Measurements from ENCODE around the gene NLRC5.

NLRC5 gene

DNA sequence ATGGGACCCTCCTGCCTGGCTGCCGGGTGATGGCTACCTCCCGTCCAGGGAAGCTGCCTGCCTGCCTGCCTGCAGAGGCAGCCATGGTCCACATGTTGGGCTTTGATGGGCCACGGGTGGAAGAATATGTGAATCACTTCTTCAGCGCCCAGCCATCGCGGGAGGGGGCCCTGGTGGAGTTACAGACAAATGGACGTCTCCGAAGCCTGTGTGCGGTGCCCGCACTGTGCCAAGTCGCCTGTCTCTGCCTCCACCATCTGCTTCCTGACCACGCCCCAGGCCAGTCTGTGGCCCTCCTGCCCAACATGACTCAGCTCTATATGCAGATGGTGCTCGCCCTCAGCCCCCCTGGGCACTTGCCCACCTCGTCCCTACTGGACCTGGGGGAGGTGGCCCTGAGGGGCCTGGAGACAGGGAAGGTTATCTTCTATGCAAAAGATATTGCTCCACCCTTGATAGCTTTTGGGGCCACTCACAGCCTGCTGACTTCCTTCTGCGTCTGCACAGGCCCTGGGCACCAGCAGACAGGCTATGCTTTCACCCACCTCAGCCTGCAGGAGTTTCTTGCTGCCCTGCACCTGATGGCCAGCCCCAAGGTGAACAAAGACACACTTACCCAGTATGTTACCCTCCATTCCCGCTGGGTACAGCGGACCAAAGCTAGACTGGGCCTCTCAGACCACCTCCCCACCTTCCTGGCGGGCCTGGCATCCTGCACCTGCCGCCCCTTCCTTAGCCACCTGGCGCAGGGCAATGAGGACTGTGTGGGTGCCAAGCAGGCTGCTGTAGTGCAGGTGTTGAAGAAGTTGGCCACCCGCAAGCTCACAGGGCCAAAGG, 36.8 kb downstream of the NLRC5 start:
- TF ChIP-seq, protein P1, sequence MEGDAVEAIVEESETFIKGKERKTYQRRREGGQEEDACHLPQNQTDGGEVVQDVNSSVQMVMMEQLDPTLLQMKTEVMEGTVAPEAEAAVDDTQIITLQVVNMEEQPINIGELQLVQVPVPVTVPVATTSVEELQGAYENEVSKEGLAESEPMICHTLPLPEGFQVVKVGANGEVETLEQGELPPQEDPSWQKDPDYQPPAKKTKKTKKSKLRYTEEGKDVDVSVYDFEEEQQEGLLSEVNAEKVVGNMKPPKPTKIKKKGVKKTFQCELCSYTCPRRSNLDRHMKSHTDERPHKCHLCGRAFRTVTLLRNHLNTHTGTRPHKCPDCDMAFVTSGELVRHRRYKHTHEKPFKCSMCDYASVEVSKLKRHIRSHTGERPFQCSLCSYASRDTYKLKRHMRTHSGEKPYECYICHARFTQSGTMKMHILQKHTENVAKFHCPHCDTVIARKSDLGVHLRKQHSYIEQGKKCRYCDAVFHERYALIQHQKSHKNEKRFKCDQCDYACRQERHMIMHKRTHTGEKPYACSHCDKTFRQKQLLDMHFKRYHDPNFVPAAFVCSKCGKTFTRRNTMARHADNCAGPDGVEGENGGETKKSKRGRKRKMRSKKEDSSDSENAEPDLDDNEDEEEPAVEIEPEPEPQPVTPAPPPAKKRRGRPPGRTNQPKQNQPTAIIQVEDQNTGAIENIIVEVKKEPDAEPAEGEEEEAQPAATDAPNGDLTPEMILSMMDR (IDR thresholded peaks at IDR 0.05; ENCODE audit: insufficient read depth, low read depth, low read length, missing control alignments) = no peak
- no peak for DNase-seq (ENCODE audit: low read depth)
- H3K4me3 ChIP-seq (ENCODE audit: low read depth, low read length) = no peak overlapping the region

DNA sequence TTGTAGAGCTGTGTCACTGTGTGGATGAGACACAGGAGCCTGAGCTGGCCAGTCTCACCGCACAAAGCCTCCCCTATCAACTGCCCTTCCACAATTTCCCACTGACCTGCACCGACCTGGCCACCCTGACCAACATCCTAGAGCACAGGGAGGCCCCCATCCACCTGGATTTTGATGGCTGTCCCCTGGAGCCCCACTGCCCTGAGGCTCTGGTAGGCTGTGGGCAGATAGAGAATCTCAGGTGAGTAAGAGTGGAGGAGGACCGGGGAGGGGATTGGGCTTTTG, 37.4 kb downstream of the NLRC5 start:
- DNase-seq (ENCODE audit: low read depth) = no peak
- TF ChIP-seq, protein P1 (IDR thresholded peaks at IDR 0.05; ENCODE audit: insufficient read depth, low read depth, low read length, missing control alignments) = no peak
- H3K4me3 ChIP-seq (ENCODE audit: low read depth, low read length) = no peak overlapping the region

DNA sequence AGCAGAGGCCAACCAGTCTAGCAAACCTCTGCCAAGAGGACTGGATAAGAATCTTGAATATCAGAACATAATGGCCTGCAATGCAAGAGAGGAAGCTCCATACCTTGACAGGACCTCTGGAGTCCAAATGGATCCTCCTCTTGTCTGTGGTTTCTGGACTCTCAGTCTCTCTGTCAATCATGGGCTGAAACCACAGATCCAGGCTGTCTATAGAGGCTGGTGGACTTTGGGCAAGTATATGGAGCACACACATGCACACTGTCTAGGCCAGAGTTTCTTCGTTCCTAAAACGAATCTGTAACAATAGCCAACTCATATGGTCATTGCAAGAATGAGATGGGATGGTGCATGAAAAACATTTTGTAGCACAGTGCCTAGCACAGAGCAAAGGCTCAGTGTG, 37.7 kb downstream of the NLRC5 start:
- H3K4me3 ChIP-seq (ENCODE audit: low read depth, low read length) = no peak overlapping the region
- TF ChIP-seq, protein P1 (IDR thresholded peaks at IDR 0.05; ENCODE audit: insufficient read depth, low read depth, low read length, missing control alignments) = no peak
- no peak for DNase-seq (ENCODE audit: low read depth)

DNA sequence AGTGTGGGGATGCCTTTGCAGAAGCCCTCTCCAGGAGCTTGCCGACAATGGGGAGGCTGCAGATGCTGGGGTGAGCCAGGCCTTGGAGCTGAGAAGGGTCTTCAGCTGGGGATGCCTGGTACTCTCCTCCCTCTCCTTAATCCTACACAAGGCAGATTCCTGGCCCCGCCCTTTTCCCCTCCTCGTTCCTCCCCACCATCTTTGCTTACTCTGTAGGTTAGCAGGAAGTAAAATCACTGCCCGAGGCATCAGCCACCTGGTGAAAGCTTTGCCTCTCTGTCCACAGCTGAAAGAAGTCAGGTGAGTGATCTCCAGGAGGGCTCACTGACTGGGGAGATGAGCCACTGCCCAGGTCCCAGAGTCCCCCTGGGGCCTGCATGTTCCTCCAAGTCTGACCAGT, 38.7 kb downstream of the NLRC5 start:
- no peak overlapping the region for H3K4me3 ChIP-seq (ENCODE audit: low read depth, low read length)
- DNase-seq (ENCODE audit: low read depth) = no peak
- TF ChIP-seq, protein P1 (IDR thresholded peaks at IDR 0.05; ENCODE audit: insufficient read depth, low read depth, low read length, missing control alignments) = no peak

DNA sequence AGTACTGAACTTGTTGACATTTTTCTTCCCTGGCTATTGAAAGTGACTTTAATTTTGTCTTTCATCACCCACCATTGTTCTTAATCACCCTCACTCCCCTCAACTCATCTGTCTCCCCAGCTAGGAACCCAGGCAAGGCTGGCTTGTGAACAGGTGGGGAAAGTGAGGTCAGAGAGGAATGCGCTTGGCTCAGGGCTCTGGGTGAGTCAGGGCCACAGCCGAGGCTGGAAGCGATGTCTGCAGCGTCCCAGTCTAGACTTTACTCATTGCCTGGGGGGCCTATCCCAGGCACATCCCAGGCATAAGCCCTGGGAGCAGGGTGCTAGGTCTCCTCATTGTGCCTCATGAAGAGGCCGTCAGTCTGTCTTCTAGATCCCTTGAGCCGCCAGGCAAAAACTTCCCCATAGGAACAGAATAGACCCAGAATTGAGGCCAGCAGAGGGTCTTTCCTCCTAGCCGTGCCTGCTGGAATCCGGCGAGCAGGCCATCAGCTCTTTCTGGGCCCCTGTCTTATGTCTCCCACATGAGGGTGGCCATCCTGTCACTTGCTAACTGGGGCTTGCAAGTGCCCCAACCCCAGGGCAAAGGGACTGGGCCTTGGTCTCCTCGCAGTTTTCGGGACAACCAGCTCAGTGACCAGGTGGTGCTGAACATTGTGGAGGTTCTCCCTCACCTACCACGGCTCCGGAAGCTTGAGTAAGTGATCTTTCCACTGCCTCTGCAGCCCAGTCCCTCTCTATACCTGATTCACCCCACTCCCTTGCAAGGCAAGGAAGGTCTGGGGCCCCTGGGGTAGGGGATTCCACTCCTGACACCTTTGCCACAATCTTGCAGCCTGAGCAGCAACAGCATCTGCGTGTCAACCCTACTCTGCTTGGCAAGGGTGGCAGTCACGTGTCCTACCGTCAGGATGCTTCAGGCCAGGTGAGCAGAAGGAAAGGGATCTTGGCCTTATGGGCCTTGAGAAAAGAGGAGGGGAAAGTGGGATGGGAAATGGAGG, 40.1 kb downstream of the NLRC5 start:
- DNase-seq (ENCODE audit: low read depth) = no peak
- no peak overlapping the region for H3K4me3 ChIP-seq (ENCODE audit: low read depth, low read length)

DNA sequence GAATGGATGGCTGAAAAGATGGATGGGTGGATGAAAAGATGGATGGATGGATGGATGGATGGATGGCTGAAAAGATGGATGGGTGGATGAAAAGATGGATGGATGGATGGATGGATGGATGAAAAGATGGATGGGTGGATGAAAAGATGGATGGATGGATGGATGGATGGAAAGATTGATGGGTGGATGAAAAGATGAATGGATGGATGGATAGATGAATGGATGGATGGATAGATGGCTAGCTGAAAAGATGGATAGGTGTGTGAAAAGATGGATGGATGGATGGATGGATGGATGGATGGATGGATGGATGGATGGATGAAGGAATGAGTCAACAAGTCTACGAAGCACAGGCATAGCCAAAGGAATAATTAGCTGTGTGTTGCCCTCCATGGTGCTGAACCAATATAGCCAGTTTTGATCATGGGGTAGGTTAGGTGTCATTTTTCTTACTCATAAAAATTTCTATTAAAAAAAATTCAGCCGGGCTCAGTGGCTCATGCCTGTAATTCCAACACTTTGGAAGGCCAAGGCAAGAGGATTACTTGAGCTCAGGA, 41.1 kb downstream of the NLRC5 start:
- TF ChIP-seq, protein P1 (IDR thresholded peaks at IDR 0.05; ENCODE audit: insufficient read depth, low read depth, low read length, missing control alignments) = no peak

More for the DNA sequence above, 40.1 kb downstream of the NLRC5 start:
- TF ChIP-seq, protein P1 (IDR thresholded peaks at IDR 0.05; ENCODE audit: insufficient read depth, low read depth, low read length, missing control alignments) = no peak

More for the DNA sequence above, 41.1 kb downstream of the NLRC5 start:
- no peak overlapping the region for H3K4me3 ChIP-seq (ENCODE audit: low read depth, low read length)
- no peak for DNase-seq (ENCODE audit: low read depth)
